ENCODE data around the gene SYNE1.

SYNE1 gene

GRCh38 chr6:152603911-152604310 is 33.3 kb downstream of the SYNE1 start:
- H3K27ac Mint-ChIP-seq (ENCODE audit: low read depth) = no peak overlapping the region
- H3K4me3 Mint-ChIP-seq = no peak overlapping the region
- ATAC-seq (replicated peaks; ENCODE audit: extremely low read depth, poor library complexity, severe bottlenecking) = no peak

GRCh38 chr6:152600022-152600421 is 37.1 kb downstream of the SYNE1 start:
- Mint-ChIP-seq H3K27ac (ENCODE audit: low read depth) (no peak overlapping the region), H3K9me3 (no peaks in the 10 kb centered on the region)
- no peak for ATAC-seq (replicated peaks; ENCODE audit: extremely low read depth, poor library complexity, severe bottlenecking)

More at GRCh38 chr6:152603911-152604310, 33.3 kb downstream of the SYNE1 start:
- H3K36me3 Mint-ChIP-seq (ENCODE audit: insufficient read depth) = peaks cover 1% of the 10 kb centered on the region
- no peaks in the 10 kb centered on the region for H3K9me3 Mint-ChIP-seq
- no peaks in the 10 kb centered on the region for H3K27me3 Mint-ChIP-seq
- peaks cover 55% of the 10 kb centered on the region for H3K4me1 Mint-ChIP-seq
- DNase-seq (ENCODE audit: low spot score in 2 of 2) = no peak

GRCh38 chr6:152598901-152599537 is 38.1 kb downstream of the SYNE1 start:
- ATAC-seq (replicated peaks; ENCODE audit: extremely low read depth, poor library complexity, severe bottlenecking) = no peak
- H3K36me3 Mint-ChIP-seq (ENCODE audit: insufficient read depth) = peaks cover 2% of the 10 kb centered on the region

More at GRCh38 chr6:152600022-152600421, 37.1 kb downstream of the SYNE1 start:
- peaks cover 47% of the 10 kb centered on the region for H3K4me1 Mint-ChIP-seq
- no peak overlapping the region for H3K4me3 Mint-ChIP-seq
- H3K27me3 Mint-ChIP-seq = no peaks in the 10 kb centered on the region
- H3K36me3 Mint-ChIP-seq (ENCODE audit: insufficient read depth) = peaks cover 2% of the 10 kb centered on the region
- no peak for DNase-seq (ENCODE audit: low spot score in 2 of 2)

GRCh38 chr6:152598421-152598820 is 38.7 kb downstream of the SYNE1 start:
- Mint-ChIP-seq H3K36me3 (ENCODE audit: insufficient read depth) (peaks cover 2% of the 10 kb centered on the region), H3K9me3 (no peaks in the 10 kb centered on the region), H3K4me1 (peaks cover 54% of the 10 kb centered on the region), H3K27me3 (no peaks in the 10 kb centered on the region), H3K27ac (ENCODE audit: low read depth) (peak overlapping the region; percentile 1), H3K4me3 (no peak overlapping the region)
- ATAC-seq (replicated peaks; ENCODE audit: extremely low read depth, poor library complexity, severe bottlenecking) (no peak), DNase-seq (ENCODE audit: low spot score in 2 of 2) (no peak)

More at GRCh38 chr6:152598901-152599537, 38.1 kb downstream of the SYNE1 start:
- H3K9me3 Mint-ChIP-seq = no peaks in the 10 kb centered on the region
- H3K4me1 Mint-ChIP-seq = peaks cover 48% of the 10 kb centered on the region
- peak overlapping the region; percentile 1 for H3K27ac Mint-ChIP-seq (ENCODE audit: low read depth)
- no peaks in the 10 kb centered on the region for H3K27me3 Mint-ChIP-seq
- no peak for DNase-seq (ENCODE audit: low spot score in 2 of 2)
- no peak overlapping the region for H3K4me3 Mint-ChIP-seq

- Mint-ChIP-seq H3K4me1 (peaks cover 54% of the 10 kb centered on the region), H3K9me3 (no peaks in the 10 kb centered on the region), H3K27ac (ENCODE audit: low read depth) (no peak overlapping the region), H3K4me3 (no peak overlapping the region), H3K27me3 (no peaks in the 10 kb centered on the region), H3K36me3 (ENCODE audit: insufficient read depth) (peaks cover 7% of the 10 kb centered on the region)
- ATAC-seq (replicated peaks; ENCODE audit: extremely low read depth, poor library complexity, severe bottlenecking) = no peak
- DNase-seq (ENCODE audit: low spot score in 2 of 2) = no peak
These were observed 40.4 kb downstream of the SYNE1 start for GRCh38 chr6:152596726-152597125.

- no peaks in the 10 kb centered on the region for H3K27me3 Mint-ChIP-seq
- peak overlapping the region; percentile 4 for H3K27ac Mint-ChIP-seq (ENCODE audit: low read depth)
- no peak for DNase-seq (ENCODE audit: low spot score in 2 of 2)
These were observed 41.7 kb downstream of the SYNE1 start for GRCh38 chr6:152595499-152595898.

GRCh38 chr6:152594701-152595100 is 42.5 kb downstream of the SYNE1 start:
- H3K4me1 Mint-ChIP-seq = peaks cover 54% of the 10 kb centered on the region
- no peak overlapping the region for H3K4me3 Mint-ChIP-seq
- ATAC-seq (replicated peaks; ENCODE audit: extremely low read depth, poor library complexity, severe bottlenecking) (no peak), DNase-seq (ENCODE audit: low spot score in 2 of 2) (no peak)
- no peaks in the 10 kb centered on the region for H3K27me3 Mint-ChIP-seq
- peaks cover 7% of the 10 kb centered on the region for H3K36me3 Mint-ChIP-seq (ENCODE audit: insufficient read depth)
- no peaks in the 10 kb centered on the region for H3K9me3 Mint-ChIP-seq
- H3K27ac Mint-ChIP-seq (ENCODE audit: low read depth) = peak overlapping the region; percentile 4

More at GRCh38 chr6:152595499-152595898, 41.7 kb downstream of the SYNE1 start:
- no peak for ATAC-seq (replicated peaks; ENCODE audit: extremely low read depth, poor library complexity, severe bottlenecking)
- H3K4me1 Mint-ChIP-seq = peaks cover 55% of the 10 kb centered on the region
- H3K9me3 Mint-ChIP-seq = no peaks in the 10 kb centered on the region
- peaks cover 7% of the 10 kb centered on the region for H3K36me3 Mint-ChIP-seq (ENCODE audit: insufficient read depth)
- no peak overlapping the region for H3K4me3 Mint-ChIP-seq

- peaks cover 56% of the 10 kb centered on the region for H3K4me1 Mint-ChIP-seq
These were observed 48.7 kb downstream of the SYNE1 start for GRCh38 chr6:152588456-152588855.

GRCh38 chr6:152587473-152587872 is 49.7 kb downstream of the SYNE1 start:
- DNase-seq (ENCODE audit: low spot score in 2 of 2) (no peak), ATAC-seq (replicated peaks; ENCODE audit: extremely low read depth, poor library complexity, severe bottlenecking) (peak; percentile 36)
- Mint-ChIP-seq H3K4me3 (no peak overlapping the region), H3K36me3 (ENCODE audit: insufficient read depth) (peaks cover 3% of the 10 kb centered on the region), H3K27me3 (no peaks in the 10 kb centered on the region), H3K27ac (ENCODE audit: low read depth) (no peak overlapping the region), H3K9me3 (no peaks in the 10 kb centered on the region), H3K4me1 (peaks cover 47% of the 10 kb centered on the region)

More at GRCh38 chr6:152588456-152588855, 48.7 kb downstream of the SYNE1 start:
- H3K36me3 Mint-ChIP-seq (ENCODE audit: insufficient read depth) = peaks cover 8% of the 10 kb centered on the region
- H3K27me3 Mint-ChIP-seq = no peaks in the 10 kb centered on the region
- no peak for DNase-seq (ENCODE audit: low spot score in 2 of 2)
- no peaks in the 10 kb centered on the region for H3K9me3 Mint-ChIP-seq
- no peak for ATAC-seq (replicated peaks; ENCODE audit: extremely low read depth, poor library complexity, severe bottlenecking)
- H3K27ac Mint-ChIP-seq (ENCODE audit: low read depth) = no peak overlapping the region
- H3K4me3 Mint-ChIP-seq = no peak overlapping the region

GRCh38 chr6:152585236-152585635 is 51.9 kb downstream of the SYNE1 start:
- Mint-ChIP-seq H3K27ac (ENCODE audit: low read depth) (no peak overlapping the region), H3K27me3 (no peaks in the 10 kb centered on the region), H3K4me1 (peaks cover 51% of the 10 kb centered on the region), H3K4me3 (no peak overlapping the region), H3K9me3 (no peaks in the 10 kb centered on the region), H3K36me3 (ENCODE audit: insufficient read depth) (peaks cover 3% of the 10 kb centered on the region)
- DNase-seq (ENCODE audit: low spot score in 2 of 2) (no peak), ATAC-seq (replicated peaks; ENCODE audit: extremely low read depth, poor library complexity, severe bottlenecking) (no peak)

- peaks cover 56% of the 10 kb centered on the region for H3K4me1 Mint-ChIP-seq
- no peaks in the 10 kb centered on the region for H3K9me3 Mint-ChIP-seq
- ATAC-seq (replicated peaks; ENCODE audit: extremely low read depth, poor library complexity, severe bottlenecking) (no peak), DNase-seq (ENCODE audit: low spot score in 2 of 2) (no peak)
- H3K27ac Mint-ChIP-seq (ENCODE audit: low read depth) = no peak overlapping the region
- H3K27me3 Mint-ChIP-seq = no peaks in the 10 kb centered on the region
- no peak overlapping the region for H3K4me3 Mint-ChIP-seq
- H3K36me3 Mint-ChIP-seq (ENCODE audit: insufficient read depth) = peaks cover 3% of the 10 kb centered on the region
These were observed 53.3 kb downstream of the SYNE1 start for GRCh38 chr6:152583888-152584287.

- no peaks in the 10 kb centered on the region for H3K36me3 Mint-ChIP-seq (ENCODE audit: insufficient read depth)
- H3K27ac Mint-ChIP-seq (ENCODE audit: low read depth) = peak overlapping the region; percentile 57
- DNase-seq (ENCODE audit: low spot score in 2 of 2) (no peak), ATAC-seq (replicated peaks; ENCODE audit: extremely low read depth, poor library complexity, severe bottlenecking) (no peak)
- H3K9me3 Mint-ChIP-seq = no peaks in the 10 kb centered on the region
- H3K4me3 Mint-ChIP-seq = no peak overlapping the region
- peaks cover 62% of the 10 kb centered on the region for H3K4me1 Mint-ChIP-seq
- no peaks in the 10 kb centered on the region for H3K27me3 Mint-ChIP-seq
These were observed 60.6 kb downstream of the SYNE1 start for GRCh38 chr6:152576525-152576924.

GRCh38 chr6:152575621-152576150 is 61.5 kb downstream of the SYNE1 start:
- H3K27ac Mint-ChIP-seq (ENCODE audit: low read depth) = no peak overlapping the region
- H3K4me1 Mint-ChIP-seq = peaks cover 61% of the 10 kb centered on the region
- no peak overlapping the region for H3K4me3 Mint-ChIP-seq
- H3K36me3 Mint-ChIP-seq (ENCODE audit: insufficient read depth) = no peaks in the 10 kb centered on the region
- H3K27me3 Mint-ChIP-seq = no peaks in the 10 kb centered on the region
- H3K9me3 Mint-ChIP-seq = no peaks in the 10 kb centered on the region
- ATAC-seq (replicated peaks; ENCODE audit: extremely low read depth, poor library complexity, severe bottlenecking) (no peak), DNase-seq (ENCODE audit: low spot score in 2 of 2) (no peak)

All from central memory CD8-positive, alpha-beta T cell (primary cell).